HepG2 (cell line): Measurements from ENCODE around the gene FOXA3. TPM values are rescaled to one million over a fixed set of nuclear protein-coding genes. Genes with fewer than 3 reads are reported as not detected.
A peak's percentile ranks its signal among the peaks of the same experiment; 100 is the strongest.

Experiments used
- ATM ChIP-seq: fragments of 450-650 bp; IDR thresholded peaks from 2 replicates; pipeline ENCODE4 v1.7.1; 2017; ENCODE audit warnings: mild to moderate bottlenecking, borderline replicate concordance
- CC2D1A ChIP-seq: sonication (generic); formaldehyde crosslinking; IDR thresholded peaks from 2 replicates; pipeline ENCODE4 v1.8.1; 2023; ENCODE audit warnings: mild to moderate bottlenecking, missing genetic modification reagents
- FOXP1 ChIP-seq, 2 experiments: fragments of 450-650 bp in 1 of 2; IDR thresholded peaks; 2 replicates each; pipeline ENCODE4 v1.6.1; 2017 to 2018; ENCODE audit warnings: antibody characterized with exemption in 1 of 2
- HMGA1 ChIP-seq: sonication (generic); formaldehyde crosslinking; conservative IDR thresholded peaks from 2 replicates; pipeline ENCODE4 v1.4.0; 2020; ENCODE audit warnings: missing genetic modification reagents
- HNRNPK ChIP-seq: fragments of 200-400 bp; formaldehyde crosslinking; IDR thresholded peaks from 2 replicates; pipeline ENCODE4 v1.6.1; 2018; ENCODE audit warnings: low read length, low read depth, moderate library complexity, mild to moderate bottlenecking; ENCODE audit not compliant: poor library complexity, severe bottlenecking
- NAIF1 ChIP-seq: sonication (generic); formaldehyde crosslinking; IDR thresholded peaks from 2 replicates; pipeline ENCODE4 v1.5.0; 2020; ENCODE audit warnings: mild to moderate bottlenecking, missing genetic modification reagents, borderline replicate concordance
- RAD51 ChIP-seq: fragments of 450-650 bp; IDR thresholded peaks from 2 replicates; pipeline ENCODE4 v1.6.1; 2016; ENCODE audit warnings: borderline replicate concordance
- TAF1 ChIP-seq: sonication (generic); formaldehyde crosslinking; IDR thresholded peaks from 2 replicates; pipeline ENCODE4 v1.4.0; 2020; ENCODE audit warnings: missing genetic modification reagents
- TEAD3 ChIP-seq: optimal IDR thresholded peaks from 2 replicates; pipeline ENCODE3; 2016; ENCODE audit warnings: borderline replicate concordance
- ZNF260 ChIP-seq: sonication (generic); formaldehyde crosslinking; IDR thresholded peaks from 2 replicates; pipeline ENCODE4 v1.4.0; 2020; ENCODE audit warnings: missing genetic modification reagents, low read depth, mild to moderate bottlenecking, borderline replicate concordance
- ZNF441 ChIP-seq: sonication (generic); formaldehyde crosslinking; IDR thresholded peaks from 2 replicates; pipeline ENCODE4 v1.7.0; 2021; ENCODE audit warnings: missing genetic modification reagents, borderline replicate concordance
- ZNF546 ChIP-seq: sonication (generic); formaldehyde crosslinking; conservative IDR thresholded peaks from 2 replicates; pipeline ENCODE4 v1.8.1; 2023; ENCODE audit warnings: mild to moderate bottlenecking, missing genetic modification reagents
- ZNF564 ChIP-seq: sonication (generic); formaldehyde crosslinking; IDR thresholded peaks from 2 replicates; pipeline ENCODE4 v1.8.1; 2023; ENCODE audit warnings: mild to moderate bottlenecking, missing genetic modification reagents
- ZNF605 ChIP-seq: sonication (generic); formaldehyde crosslinking; IDR thresholded peaks from 2 replicates; pipeline ENCODE4 v1.8.0; 2022; ENCODE audit warnings: mild to moderate bottlenecking, missing genetic modification reagents
- ZNF737 ChIP-seq: sonication (generic); formaldehyde crosslinking; IDR thresholded peaks from 2 replicates; pipeline ENCODE4 v1.5.0; 2020; ENCODE audit warnings: missing genetic modification reagents, mild to moderate bottlenecking, borderline replicate concordance
- polyA plus RNA-seq, 8 experiments: library from polyadenylated mRNA; depleted of rRNA in 3 of 8; stranded (reverse) in 7 of 8; unstranded in 1 of 8; fragments of >200 nt; fragmentation: Illumina TruSeq in 4 of 8; extraction: Trizol in 4 of 8; gene quantifications; 2 replicates each; pipeline versions ENCODE4 v1.2.1 to v1.2.3, GENCODE V29; 2011 to 2016; ENCODE audit warnings: low read depth in 4 of 8, missing spikeins in 1 of 8, mixed read lengths in 1 of 8; ENCODE audit not compliant: insufficient read depth in 1 of 8
- total RNA-seq, 5 experiments: library from RNA; depleted of rRNA; stranded (reverse); fragments of >200 nt; fragmentation: Illumina TruSeq; extraction: Trizol; gene quantifications; 2 replicates each; pipeline ENCODE4 v1.2.3, GENCODE V29; 2016; ENCODE audit warnings: low read depth in 1 of 5
- TF ChIP-seq, protein P1 (sequence below): sonication (generic); formaldehyde crosslinking; IDR thresholded peaks from 2 replicates; pipeline ENCODE4 v1.4.0; 2020; ENCODE audit warnings: missing genetic modification reagents
- TF ChIP-seq, protein P2 (sequence below): sonication (generic); formaldehyde crosslinking; IDR thresholded peaks from 2 replicates; pipeline ENCODE4 v1.8.1; 2023; ENCODE audit warnings: mild to moderate bottlenecking, missing genetic modification reagents
- TF ChIP-seq, protein P3 (sequence below): sonication (generic); formaldehyde crosslinking; IDR thresholded peaks from 2 replicates; pipeline ENCODE4 v1.9.0; 2021; ENCODE audit warnings: missing genetic modification reagents, borderline replicate concordance

The FOXA3 gene
- total and polyA plus RNA-seq, 2 of the 13 experiments (the other 11 are each of a cell fraction or from before 2014, with no cell fraction given): 29.8 to 47.6 TPM

DNA sequence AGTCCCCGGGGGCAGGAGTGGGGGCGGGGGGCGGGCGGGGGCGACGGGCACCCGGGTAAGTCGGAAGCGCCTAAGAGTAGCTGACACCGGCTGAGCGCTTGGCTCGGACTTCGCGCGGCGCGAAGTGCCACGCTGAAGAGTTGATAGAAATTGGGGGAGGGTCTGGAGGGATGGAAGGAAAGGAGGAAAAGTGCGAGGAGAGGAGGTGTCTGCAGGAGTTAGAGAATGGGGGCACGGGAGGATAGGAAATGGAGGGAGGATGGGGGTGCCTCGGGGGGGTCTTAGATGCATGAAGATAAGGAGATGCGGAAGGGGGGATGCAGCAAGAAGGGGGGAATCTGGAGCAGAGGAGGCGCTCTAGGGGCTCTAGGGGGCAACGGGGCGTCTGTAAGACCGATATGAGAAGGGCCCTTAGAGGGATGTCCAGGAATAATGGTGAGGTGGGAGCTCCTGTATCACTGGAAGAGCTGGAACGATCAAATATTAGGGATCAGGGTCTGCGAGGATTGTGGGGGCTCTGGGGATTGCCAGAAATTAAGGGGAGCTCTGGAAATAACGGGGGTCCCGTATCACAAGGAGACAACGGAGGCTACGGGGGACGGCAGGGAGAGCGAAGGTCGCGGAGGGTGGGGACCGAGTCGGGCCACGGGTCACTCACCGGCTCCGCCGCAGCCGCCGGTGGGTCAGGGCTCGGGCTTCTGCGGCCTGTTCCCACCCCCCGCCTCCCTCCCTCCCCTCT is 38.0 kb downstream of the FOXA3 start, which contains the start of gene MYPOP (continued):
- TF ChIP-seq, protein P1, sequence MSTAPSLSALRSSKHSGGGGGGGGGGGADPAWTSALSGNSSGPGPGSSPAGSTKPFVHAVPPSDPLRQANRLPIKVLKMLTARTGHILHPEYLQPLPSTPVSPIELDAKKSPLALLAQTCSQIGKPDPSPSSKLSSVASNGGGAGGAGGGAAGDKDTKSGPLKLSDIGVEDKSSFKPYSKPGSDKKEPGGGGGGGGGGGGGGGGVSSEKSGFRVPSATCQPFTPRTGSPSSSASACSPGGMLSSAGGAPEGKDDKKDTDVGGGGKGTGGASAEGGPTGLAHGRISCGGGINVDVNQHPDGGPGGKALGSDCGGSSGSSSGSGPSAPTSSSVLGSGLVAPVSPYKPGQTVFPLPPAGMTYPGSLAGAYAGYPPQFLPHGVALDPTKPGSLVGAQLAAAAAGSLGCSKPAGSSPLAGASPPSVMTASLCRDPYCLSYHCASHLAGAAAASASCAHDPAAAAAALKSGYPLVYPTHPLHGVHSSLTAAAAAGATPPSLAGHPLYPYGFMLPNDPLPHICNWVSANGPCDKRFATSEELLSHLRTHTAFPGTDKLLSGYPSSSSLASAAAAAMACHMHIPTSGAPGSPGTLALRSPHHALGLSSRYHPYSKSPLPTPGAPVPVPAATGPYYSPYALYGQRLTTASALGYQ (CRISPR knock-in tag): no peak
- TF ChIP-seq ZNF564 (CRISPR knock-in tag): peak; percentile 69; the same call in 1 of the 2 replicates
- TF ChIP-seq NAIF1 (CRISPR knock-in tag): 0 out of 2 replicates have a peak, but pooled peaks have one; percentile 39
- no peak for TF ChIP-seq ZNF737 (CRISPR knock-in tag)
- no peak for TF ChIP-seq TEAD3 (CRISPR knock-in tag)
- TF ChIP-seq ZNF605 (CRISPR knock-in tag): no peak; the same call in 1 of the 2 replicates
- TF ChIP-seq, protein P2, sequence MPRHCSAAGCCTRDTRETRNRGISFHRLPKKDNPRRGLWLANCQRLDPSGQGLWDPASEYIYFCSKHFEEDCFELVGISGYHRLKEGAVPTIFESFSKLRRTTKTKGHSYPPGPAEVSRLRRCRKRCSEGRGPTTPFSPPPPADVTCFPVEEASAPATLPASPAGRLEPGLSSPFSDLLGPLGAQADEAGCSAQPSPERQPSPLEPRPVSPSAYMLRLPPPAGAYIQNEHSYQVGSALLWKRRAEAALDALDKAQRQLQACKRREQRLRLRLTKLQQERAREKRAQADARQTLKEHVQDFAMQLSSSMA (CRISPR knock-in tag): no peak
- TF ChIP-seq CC2D1A (CRISPR knock-in tag): no peak
- no peak for TF ChIP-seq ZNF260 (CRISPR knock-in tag)
- TF ChIP-seq, protein P3, sequence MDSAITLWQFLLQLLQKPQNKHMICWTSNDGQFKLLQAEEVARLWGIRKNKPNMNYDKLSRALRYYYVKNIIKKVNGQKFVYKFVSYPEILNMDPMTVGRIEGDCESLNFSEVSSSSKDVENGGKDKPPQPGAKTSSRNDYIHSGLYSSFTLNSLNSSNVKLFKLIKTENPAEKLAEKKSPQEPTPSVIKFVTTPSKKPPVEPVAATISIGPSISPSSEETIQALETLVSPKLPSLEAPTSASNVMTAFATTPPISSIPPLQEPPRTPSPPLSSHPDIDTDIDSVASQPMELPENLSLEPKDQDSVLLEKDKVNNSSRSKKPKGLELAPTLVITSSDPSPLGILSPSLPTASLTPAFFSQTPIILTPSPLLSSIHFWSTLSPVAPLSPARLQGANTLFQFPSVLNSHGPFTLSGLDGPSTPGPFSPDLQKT (CRISPR knock-in tag): no peak
- TF ChIP-seq HNRNPK: no peak
- no peak for TF ChIP-seq HMGA1 (CRISPR knock-in tag)
- no peak for TF ChIP-seq ZNF546 (CRISPR knock-in tag)
- peak; percentile 36; the same call in 1 of the 2 replicates for TF ChIP-seq TAF1
- no peak for TF ChIP-seq RAD51
- TF ChIP-seq ZNF441: 0 out of 2 replicates have a peak, but pooled peaks have one; percentile 33
- TF ChIP-seq ATM: no peak
- TF ChIP-seq FOXP1 (IDR thresholded peaks at IDR 0.05): no peak
- no peak for TF ChIP-seq FOXP1 (CRISPR knock-in tag; IDR thresholded peaks at IDR 0.05)
